Motor neuron (in vitro differentiated cells): ENCODE measurements around the gene FBXO3. TPM values are rescaled to one million over a fixed set of nuclear protein-coding genes. Genes with fewer than 3 reads are reported as not detected.
"Not testable (repeated sequence)": the region's sequence is repeated elsewhere in the genome, so short reads cannot be mapped to it uniquely, and the experiment has no call there.

Experiments
- ATAC-seq, 8 experiments: fragments of 200-7000 bp; cut with Tn5 transposase; replicated peaks in 6 of 8; 2 replicates each; pipeline ENCODE4 v1.8.0; 2021; ENCODE audit warnings: mild to moderate bottlenecking in 8 of 8, moderate library complexity in 8 of 8
- H3K27ac ChIP-seq, 2 donors: fragments of 250-450 bp; sonication (Bioruptor Pico); 2 replicates each; pipeline ENCODE4 v1.9.0; 2021; ENCODE audit warnings: antibody characterized with exemption in 2 of 2, mild to moderate bottlenecking in 2 of 2, moderate library complexity in 1 of 2
- H3K4me1 ChIP-seq, 2 donors: fragments of 250-450 bp; sonication (Bioruptor Pico); replicated peaks in 1 of 2; 2 replicates each; pipeline ENCODE4 v1.6.1; 2021; ENCODE audit warnings: antibody characterized with exemption in 2 of 2, mild to moderate bottlenecking in 2 of 2, moderate library complexity in 1 of 2
- H3K4me3 ChIP-seq, 5 donors: fragments of 250-450 bp; sonication (Bioruptor Pico); 2 replicates each; pipeline ENCODE4 v1.9.0; 2021; ENCODE audit warnings: antibody characterized with exemption in 5 of 5, mild to moderate bottlenecking in 5 of 5, moderate library complexity in 4 of 5
- WGBS, 10 experiments: fragments of 450-650 bp; shearing (Covaris generic); methylation state at CpG; one replicate each; pipeline ENCODE4 v1.0.0; 2022; 5-methylcytosine and 5-hydroxymethylcytosine counted together
- in situ Hi-C, 9 experiments: fragments of 400-800 bp; cut with MboI; loops; one replicate each; pipeline ENCODE4 v1.15.0; 2021; ENCODE audit warnings: low sequenced_read_pairs in 9 of 9, low pct_unique_long_range_greater_than_20kb in 2 of 9; ENCODE audit not compliant: unreplicated experiment in 9 of 9
- total RNA-seq, 8 experiments: library from RNA; unstranded; fragments of 300-600 nt; gene quantifications; 2 replicates each; pipeline versions ENCODE4 v1.2.3 to v1.2.4, GENCODE V29; 2022

The FBXO3 gene, protein sequence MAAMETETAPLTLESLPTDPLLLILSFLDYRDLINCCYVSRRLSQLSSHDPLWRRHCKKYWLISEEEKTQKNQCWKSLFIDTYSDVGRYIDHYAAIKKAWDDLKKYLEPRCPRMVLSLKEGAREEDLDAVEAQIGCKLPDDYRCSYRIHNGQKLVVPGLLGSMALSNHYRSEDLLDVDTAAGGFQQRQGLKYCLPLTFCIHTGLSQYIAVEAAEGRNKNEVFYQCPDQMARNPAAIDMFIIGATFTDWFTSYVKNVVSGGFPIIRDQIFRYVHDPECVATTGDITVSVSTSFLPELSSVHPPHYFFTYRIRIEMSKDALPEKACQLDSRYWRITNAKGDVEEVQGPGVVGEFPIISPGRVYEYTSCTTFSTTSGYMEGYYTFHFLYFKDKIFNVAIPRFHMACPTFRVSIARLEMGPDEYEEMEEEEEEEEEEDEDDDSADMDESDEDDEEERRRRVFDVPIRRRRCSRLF
- 10 to 100 TPM; 21.0 to 46.4 (median 28.3) TPM for total RNA-seq

GRCh38 chr11:33773987-33774735 is at the start of gene FBXO3:
FBXO3 (minus strand) TSS chr11:33774520; CDS start chr11:33774497, 23 bp downstream.
- peak; percentile 69 to 94 (median 90) for ATAC-seq
- 0 to 2% methylated on average over 1 to 11 of the region's 64 CpGs; no CpG with 5 or more reads in 8 of the 10 experiments for WGBS, 10 experiments
- peak within 1 kb of the TSS; percentile 45 to 49 for H3K27ac ChIP-seq
- in situ Hi-C loops, result no loop called here
- H3K4me3 ChIP-seq, result peak within 1 kb of the TSS; percentile 57 to 96 (median 87)
- peaks cover 4 to 14% of the 10 kb centered on the region in 2 donors for H3K4me1 ChIP-seq

DNA sequence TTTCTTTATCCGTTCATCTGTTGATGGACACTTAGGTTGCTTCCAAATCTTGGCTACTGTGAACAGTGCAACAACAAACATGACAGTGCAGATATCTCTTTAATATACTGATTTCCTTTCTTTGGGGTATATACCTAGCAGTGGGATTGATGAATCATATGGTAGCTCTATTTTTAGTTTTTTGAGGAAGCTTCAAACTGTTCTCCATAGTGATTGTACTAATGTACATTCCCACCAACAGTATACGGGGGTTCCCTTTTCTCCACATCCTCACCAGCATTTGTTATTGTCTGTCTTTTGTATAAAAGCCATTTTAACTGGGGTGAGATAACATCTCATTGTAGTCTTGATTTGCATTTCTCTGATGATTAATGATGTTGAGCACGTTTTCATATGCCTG is 48.7 kb upstream of the FBXO3 start:
- H3K4me1 ChIP-seq, in situ Hi-C loops, H3K4me3 ChIP-seq, ATAC-seq, H3K27ac ChIP-seq: not testable (repeated sequence)
- WGBS, 10 experiments, result 6 to 67% (median 47%) methylated on average over 1 to 3 of the region's 3 CpGs; no CpG with 5 or more reads in 1 of the 10 experiments

GRCh38 chr11:33819278-33820035 is 45.1 kb upstream of the FBXO3 start:
- Histone ChIP-seq H3K27ac (no peak overlapping the region), H3K4me1 (no peaks in the 10 kb centered on the region), H3K4me3 (no peak overlapping the region)
- ATAC-seq, result no peak
- in situ Hi-C loops, result no loop called here
- WGBS, 10 experiments, result 32 to 93% (median 68%) methylated on average over 2 to 16 of the region's 16 CpGs; no CpG with 5 or more reads in 2 of the 10 experiments

DNA sequence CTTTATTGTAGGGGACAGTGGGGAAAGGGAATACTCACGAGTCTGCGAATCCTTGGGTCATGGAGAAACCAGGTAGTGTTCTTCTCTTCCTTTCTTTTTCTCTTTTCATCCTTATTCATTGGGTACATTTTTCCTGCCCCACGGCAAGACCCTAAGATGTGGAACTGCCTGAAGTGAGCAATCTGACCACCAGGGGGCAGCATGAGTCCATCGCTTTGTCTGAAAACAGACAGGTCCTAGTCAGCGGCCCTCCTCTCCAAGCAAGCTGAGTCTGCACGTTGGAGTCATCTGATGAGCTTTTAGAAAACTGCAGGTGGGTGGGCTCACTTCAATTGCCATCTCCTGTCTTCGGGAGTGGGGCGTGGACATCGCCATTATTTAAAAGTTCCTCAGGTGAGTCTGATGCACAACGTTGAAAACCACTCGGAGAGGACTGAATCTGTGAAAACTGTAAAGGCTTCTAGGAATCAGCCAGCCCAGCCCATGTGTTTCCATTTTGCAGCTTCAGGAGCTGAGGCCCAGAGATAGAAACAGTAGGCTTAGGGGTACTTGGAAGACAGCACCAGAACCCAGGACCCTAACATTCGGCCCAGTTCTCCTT is 34.0 kb upstream of the FBXO3 start:
- Histone ChIP-seq H3K4me3 (no peak overlapping the region), H3K4me1 (no peaks in the 10 kb centered on the region), H3K27ac (no peak overlapping the region)
- ATAC-seq, result peak; percentile 89 to 100 (median 96)
- 0 to 27% (median 6%) methylated on average over 2 to 12 of the region's 12 CpGs; no CpG with 5 or more reads in 1 of the 10 experiments for WGBS, 10 experiments
- in situ Hi-C loops, result no loop called here

GRCh38 chr11:33804471-33804870 is 30.2 kb upstream of the FBXO3 start:
- peaks cover 0 to 7% of the 10 kb centered on the region in 2 donors for H3K4me1 ChIP-seq
- ATAC-seq, result no peak
- no peak overlapping the region for H3K4me3 ChIP-seq
- WGBS, 10 experiments, result 42 to 100% (median 79%) methylated on average over 1 to 2 of the region's 2 CpGs; no CpG with 5 or more reads in 2 of the 10 experiments
- in situ Hi-C loops, result no loop called here
- H3K27ac ChIP-seq, result no peak overlapping the region

- peak overlapping the region; percentile 14 to 38 (median 19) for H3K4me3 ChIP-seq
- ATAC-seq, result peak; percentile 97 to 99 (median 98)
- H3K4me1 ChIP-seq, result peaks cover 0 to 7% of the 10 kb centered on the region in 2 donors
- no peak overlapping the region for H3K27ac ChIP-seq
- in situ Hi-C loops, result no loop called here
- 0 to 30% (median 4%) methylated on average over 2 to 8 of the region's 18 CpGs for WGBS, 10 experiments
These were observed 28.1 kb upstream of the FBXO3 start for GRCh38 chr11:33802194-33802950.

DNA sequence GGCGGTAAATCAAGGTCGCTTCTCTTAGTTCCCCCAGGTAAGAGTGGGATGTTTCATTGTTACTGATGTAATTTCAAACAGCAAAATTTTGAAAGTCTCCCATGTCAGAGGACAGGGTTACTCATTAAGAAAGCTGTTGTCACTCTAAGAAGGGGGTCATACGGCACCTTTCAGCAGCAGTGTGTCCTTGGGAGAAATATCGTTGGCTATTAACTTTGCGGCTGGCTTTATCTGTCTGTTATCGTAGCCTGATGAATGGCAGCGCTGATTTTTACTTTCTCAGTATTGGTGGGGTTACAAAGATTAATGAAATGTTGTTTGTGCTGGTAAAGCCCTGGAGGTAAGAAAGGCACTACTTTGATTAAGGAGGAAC is 27.5 kb upstream of the FBXO3 start:
- H3K4me3 ChIP-seq, result peak overlapping the region in 3 of 5 donors; percentile 14 to 38 (median 20)
- WGBS, 10 experiments, result 7 to 90% (median 19%) methylated on average over 2 to 6 of the region's 7 CpGs; no CpG with 5 or more reads in 1 of the 10 experiments
- ATAC-seq, result no peak
- H3K4me1 ChIP-seq, result peaks cover 0 to 7% of the 10 kb centered on the region in 2 donors
- no peak overlapping the region for H3K27ac ChIP-seq
- in situ Hi-C loops, result no loop called here

GRCh38 chr11:33797879-33798278 is 23.6 kb upstream of the FBXO3 start:
- Histone ChIP-seq H3K27ac (no peak overlapping the region), H3K4me3 (no peak overlapping the region), H3K4me1 (peaks cover 0 to 7% of the 10 kb centered on the region in 2 donors)
- ATAC-seq, result no peak
- in situ Hi-C loops, result no loop called here
- 79 to 95% (median 88%) methylated on average over 1 to 3 of the region's 3 CpGs; no CpG with 5 or more reads in 1 of the 10 experiments for WGBS, 10 experiments

- peaks cover 0 to 3% of the 10 kb centered on the region in 2 donors for H3K4me1 ChIP-seq
- no peak for ATAC-seq
- 20 to 82% (median 59%) methylated on average over 1 to 4 of the region's 4 CpGs for WGBS, 10 experiments
- H3K4me3 ChIP-seq, result no peak overlapping the region
- no peak overlapping the region for H3K27ac ChIP-seq
- in situ Hi-C loops, result no loop called here
These were observed 15.7 kb upstream of the FBXO3 start for GRCh38 chr11:33790040-33790439.

DNA sequence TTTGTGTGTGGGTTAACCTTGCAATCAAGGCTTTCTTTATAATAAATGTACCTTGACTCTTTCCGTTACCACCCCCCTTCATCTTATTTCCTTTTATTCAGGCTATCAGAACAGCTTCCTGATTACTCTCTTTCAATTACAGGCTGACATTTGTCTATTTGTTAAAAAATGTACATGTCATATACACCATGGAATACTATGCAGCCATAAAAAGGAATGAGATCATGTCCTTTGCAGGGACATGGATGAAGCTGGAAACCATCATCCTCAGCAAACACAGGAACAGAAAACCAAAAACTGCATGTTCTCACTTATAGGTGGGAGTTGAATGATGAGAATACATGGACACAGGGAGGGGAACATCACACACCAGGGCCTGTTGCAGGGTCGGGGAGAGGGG is 13.8 kb upstream of the FBXO3 start:
- 56 to 100% (median 100%) methylated on average over 1 to 2 of the region's 2 CpGs; no CpG with 5 or more reads in 1 of the 10 experiments for WGBS, 10 experiments
- H3K27ac ChIP-seq, H3K4me1 ChIP-seq, H3K4me3 ChIP-seq, ATAC-seq, in situ Hi-C loops: not testable (repeated sequence)

- Histone ChIP-seq H3K4me3 (no peak overlapping the region), H3K4me1 (peaks cover 0 to 3% of the 10 kb centered on the region in 2 donors), H3K27ac (no peak overlapping the region)
- in situ Hi-C loops, result no loop called here
- ATAC-seq, result no peak
- WGBS, 10 experiments, result 7 to 67% (median 45%) methylated on average over 1 to 2 of the region's 2 CpGs; no CpG with 5 or more reads in 3 of the 10 experiments
These were observed 12.8 kb upstream of the FBXO3 start for GRCh38 chr11:33787076-33787475.

- 36 to 100% (median 83%) methylated on average over 1 to 3 of the region's 3 CpGs; no CpG with 5 or more reads in 2 of the 10 experiments for WGBS, 10 experiments
- peaks cover 0 to 3% of the 10 kb centered on the region in 2 donors for H3K4me1 ChIP-seq
- H3K27ac ChIP-seq, result no peak overlapping the region
- no peak overlapping the region for H3K4me3 ChIP-seq
- in situ Hi-C loops, result no loop called here
- ATAC-seq, result no peak
These were observed 11.3 kb upstream of the FBXO3 start for GRCh38 chr11:33785609-33786008.
